ENCODE results near the gene PPY.
"Not testable (repeated sequence)": the region's sequence is repeated elsewhere in the genome, so short reads cannot be mapped to it uniquely, and the experiment has no call there.

The PPY gene

GRCh38 chr17:43942051-43942685 is at the start of gene PPY:
Gene PPY, minus strand, starts transcription at chr17:43942476. Its CDS starts 822 bp downstream, at chr17:43941654.
- DNase-seq (ENCODE audit: low spot score) = no peak
- FAIRE-seq = peak; percentile 13

- DNase-seq (ENCODE audit: low spot score) = no peak
- FAIRE-seq = no peak
These were observed 46.0 kb upstream of the PPY start for GRCh38 chr17:43988301-43988700.

GRCh38 chr17:43987131-43988021 is 45.1 kb upstream of the PPY start:
- no peak for DNase-seq (ENCODE audit: low spot score)
- FAIRE-seq = peak; percentile 83

GRCh38 chr17:43986225-43986981 is 44.1 kb upstream of the PPY start:
- DNase-seq (ENCODE audit: low spot score) = no peak
- peak; percentile 9 for FAIRE-seq

- DNase-seq (ENCODE audit: low spot score) (no peak), FAIRE-seq (no peak)
These were observed 42.2 kb upstream of the PPY start for GRCh38 chr17:43984521-43984920.

GRCh38 chr17:43983515-43984411 is 41.5 kb upstream of the PPY start:
- no peak for FAIRE-seq
- no peak for DNase-seq (ENCODE audit: low spot score)

- DNase-seq (ENCODE audit: low spot score) = no peak
- FAIRE-seq = no peak
These were observed 40.9 kb upstream of the PPY start for GRCh38 chr17:43983196-43983514.

- FAIRE-seq (peak; percentile 79), DNase-seq (ENCODE audit: low spot score) (no peak)
These were observed 39.9 kb upstream of the PPY start for GRCh38 chr17:43982171-43982570.

GRCh38 chr17:43979671-43980070 is 37.4 kb upstream of the PPY start:
- FAIRE-seq (no peak), DNase-seq (ENCODE audit: low spot score) (no peak)

GRCh38 chr17:43979011-43979410 is 36.7 kb upstream of the PPY start:
- no peak for DNase-seq (ENCODE audit: low spot score)
- no peak for FAIRE-seq

GRCh38 chr17:43978078-43978477 is 35.8 kb upstream of the PPY start:
- no peak for FAIRE-seq
- no peak for DNase-seq (ENCODE audit: low spot score)

- DNase-seq (ENCODE audit: low spot score) = no peak
- no peak for FAIRE-seq
These were observed 34.9 kb upstream of the PPY start for GRCh38 chr17:43976963-43977837.

GRCh38 chr17:43975898-43976297 is 33.6 kb upstream of the PPY start:
- FAIRE-seq = no peak
- DNase-seq (ENCODE audit: low spot score) = no peak

- FAIRE-seq = no peak
- no peak for DNase-seq (ENCODE audit: low spot score)
These were observed 32.3 kb upstream of the PPY start for GRCh38 chr17:43974382-43975266.

GRCh38 chr17:43972444-43973212 is 30.4 kb upstream of the PPY start:
- not testable (repeated sequence) for FAIRE-seq; DNase-seq (ENCODE audit: low spot score)

GRCh38 chr17:43971436-43971835 is 29.2 kb upstream of the PPY start:
- FAIRE-seq; DNase-seq (ENCODE audit: low spot score): not testable (repeated sequence)

GRCh38 chr17:43970366-43970765 is 28.1 kb upstream of the PPY start:
- FAIRE-seq (no peak), DNase-seq (ENCODE audit: low spot score) (no peak)

GRCh38 chr17:43967251-43967875 is 25.1 kb upstream of the PPY start:
- DNase-seq (ENCODE audit: low spot score) (no peak), FAIRE-seq (no peak)

All from urothelium cell line (cell line).